ENCODE measurements around the gene RNF212B.
"Not testable (repeated sequence)": the region's sequence is repeated elsewhere in the genome, so short reads cannot be mapped to it uniquely, and the experiment has no call there.

The RNF212B gene

DNA sequence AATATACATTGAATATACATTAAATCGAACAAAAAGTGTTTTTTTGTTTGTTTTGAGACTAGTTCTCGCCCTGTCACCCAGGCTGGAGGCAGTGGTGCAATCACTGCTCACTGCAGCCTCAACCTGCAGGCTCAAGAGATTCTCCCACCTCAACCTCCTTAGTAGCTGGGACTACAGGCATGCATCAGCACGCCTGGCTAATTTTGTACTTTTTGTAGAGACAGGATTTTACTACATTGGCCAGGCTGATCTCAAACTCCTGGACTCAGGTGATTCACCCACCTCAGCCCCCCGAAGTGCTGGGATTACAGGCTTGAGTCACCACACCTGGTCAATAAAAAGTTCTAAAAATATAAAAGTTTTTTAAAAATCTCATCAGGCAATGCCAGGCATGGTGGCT is 10.2 kb upstream of the RNF212B start:
- Mint-ChIP-seq H3K27ac (no peak overlapping the region), H3K9me3 (peaks cover 3% of the 10 kb centered on the region), H3K4me1 (no peaks in the 10 kb centered on the region), H3K36me3 (no peaks in the 10 kb centered on the region), H3K4me3 (no peak overlapping the region)
- ATAC-seq: no peak
- no peak for DNase-seq (ENCODE audit: low spot score in 2 of 2)

DNA sequence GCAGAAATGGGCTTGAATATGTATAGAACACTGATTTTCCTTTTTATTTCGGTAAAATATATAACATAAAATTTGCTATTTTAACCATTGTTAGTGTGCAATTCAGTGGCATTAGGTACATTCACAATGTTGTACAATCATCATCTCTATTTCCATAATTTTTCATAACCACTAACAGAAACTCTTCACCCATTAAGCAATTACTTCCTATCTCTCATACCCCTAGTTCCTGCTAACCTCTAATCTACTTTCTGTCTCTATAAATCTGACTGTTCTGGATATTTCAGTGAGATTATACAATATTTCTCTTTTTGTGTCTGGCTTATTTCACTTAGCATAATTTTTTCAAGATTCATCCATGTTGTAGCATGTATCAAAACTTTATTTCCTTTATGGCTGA is 8.9 kb upstream of the RNF212B start:
- DNase-seq (ENCODE audit: low spot score in 2 of 2): no peak
- Mint-ChIP-seq H3K9me3 (peaks cover 3% of the 10 kb centered on the region), H3K27ac (no peak overlapping the region), H3K4me1 (no peaks in the 10 kb centered on the region), H3K36me3 (no peaks in the 10 kb centered on the region), H3K4me3 (no peak overlapping the region)
- no peak for ATAC-seq

DNA sequence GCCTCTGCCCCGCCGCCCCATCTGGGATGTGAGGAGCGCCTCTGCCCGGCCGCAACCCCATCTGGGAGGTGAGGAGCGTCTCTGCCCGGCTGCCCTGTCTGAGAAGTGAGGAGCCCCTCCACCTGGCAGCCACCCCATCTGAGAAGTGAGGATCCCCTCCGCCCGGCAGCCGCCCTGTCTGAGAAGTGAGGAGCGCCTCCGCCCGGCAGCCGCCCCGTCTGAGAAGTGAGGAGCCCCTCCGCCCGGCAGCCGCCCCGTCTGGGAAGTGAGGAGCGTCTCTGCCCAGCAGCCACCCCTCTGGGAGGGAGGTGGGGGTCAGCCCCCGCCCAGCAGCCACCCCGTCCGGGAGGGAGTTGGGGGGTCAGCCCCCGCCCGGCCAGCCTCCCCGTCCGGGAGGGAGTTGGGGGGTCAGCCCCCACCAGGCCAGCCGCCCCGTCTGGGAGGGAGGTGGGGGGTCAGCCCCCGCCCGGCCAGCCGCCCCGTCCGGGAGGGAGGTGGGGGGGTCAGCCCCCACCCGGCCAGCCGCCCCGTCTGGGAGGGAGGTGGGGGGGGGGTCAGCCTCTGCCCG is 5.4 kb upstream of the RNF212B start:
- not testable (repeated sequence) for H3K36me3 Mint-ChIP-seq; H3K9me3 Mint-ChIP-seq; ATAC-seq; H3K27ac Mint-ChIP-seq; H3K4me3 Mint-ChIP-seq; DNase-seq (ENCODE audit: low spot score in 2 of 2); H3K4me1 Mint-ChIP-seq

DNA sequence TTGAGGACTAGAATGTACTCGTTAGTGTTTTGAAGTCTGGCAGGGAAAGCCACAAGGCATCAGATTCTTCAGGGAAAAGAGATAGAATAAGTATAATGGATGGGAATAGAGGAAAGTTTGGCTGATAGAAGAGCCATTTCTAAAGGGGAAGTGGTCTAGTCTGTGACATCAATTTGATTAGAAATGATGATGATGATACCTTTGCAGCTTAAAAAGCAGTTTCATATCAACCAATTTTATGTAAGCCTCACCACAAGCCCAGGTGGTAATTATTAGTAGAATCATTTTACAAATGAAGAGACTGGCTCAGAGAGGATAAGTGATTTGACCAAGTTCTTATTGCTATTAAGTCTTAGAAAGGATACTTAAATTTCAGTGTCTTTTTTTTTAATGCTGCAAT is 2.9 kb downstream of the RNF212B start:
- ATAC-seq (no peak), DNase-seq (ENCODE audit: low spot score in 2 of 2) (no peak)
- H3K27ac Mint-ChIP-seq: no peak overlapping the region
- no peaks in the 10 kb centered on the region for H3K9me3 Mint-ChIP-seq
- no peaks in the 10 kb centered on the region for H3K36me3 Mint-ChIP-seq
- no peak overlapping the region for H3K4me3 Mint-ChIP-seq
- peaks cover 7% of the 10 kb centered on the region for H3K4me1 Mint-ChIP-seq

DNA sequence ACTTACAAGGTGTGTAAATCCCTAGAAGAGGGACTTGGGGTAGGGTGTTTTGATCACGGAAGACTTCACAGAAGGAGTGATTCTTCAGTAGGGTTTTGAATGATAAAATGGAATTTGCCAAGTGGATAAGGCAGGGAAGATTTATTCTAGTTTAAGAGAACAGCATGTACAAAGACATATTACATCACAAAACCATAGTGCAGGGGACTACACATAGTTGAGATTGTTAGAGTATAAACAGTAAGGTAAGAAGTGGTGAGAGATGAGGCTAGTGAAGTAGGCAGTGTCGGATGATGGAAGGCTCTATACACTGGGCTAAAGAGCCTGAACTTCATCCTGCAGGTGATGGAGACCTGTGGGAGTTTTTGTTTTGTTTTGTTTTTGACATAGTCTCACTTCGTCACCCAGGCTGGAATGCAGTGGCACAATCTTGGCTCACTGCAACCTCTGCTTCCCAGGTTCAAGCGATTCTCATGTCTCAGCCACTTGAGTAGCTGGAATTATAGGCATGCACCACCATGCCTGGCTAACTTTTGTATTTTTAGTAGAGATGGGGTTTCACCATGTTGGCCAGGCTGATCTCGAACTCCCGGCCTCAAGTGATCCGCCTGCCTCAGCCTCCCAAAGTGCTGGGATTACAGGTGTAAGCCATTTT is 3.5 kb downstream of the RNF212B start:
- ATAC-seq; DNase-seq (ENCODE audit: low spot score in 2 of 2): not testable (repeated sequence)

DNA sequence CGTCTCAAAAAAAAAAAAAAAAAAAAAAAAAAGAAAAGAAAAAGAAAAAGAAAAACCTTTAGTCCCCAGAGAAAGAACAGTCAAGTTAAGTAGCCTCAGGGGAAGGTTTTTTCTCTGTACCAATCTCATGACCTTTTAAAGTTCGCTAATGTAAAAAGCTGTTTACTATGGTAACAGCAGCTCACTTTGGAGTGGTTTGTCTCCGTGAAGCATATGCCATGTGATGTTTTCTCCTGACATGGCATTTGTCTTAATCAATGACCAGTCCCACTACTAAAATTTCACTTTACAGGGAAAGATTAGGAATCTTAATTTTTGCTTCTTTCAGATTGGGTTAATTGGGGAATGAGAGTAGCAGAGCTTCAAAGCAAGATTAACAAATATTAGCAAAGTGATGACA is 4.3 kb downstream of the RNF212B start:
- H3K4me1 Mint-ChIP-seq: peaks cover 7% of the 10 kb centered on the region
- ATAC-seq: no peak

More for the DNA sequence above, 3.5 kb downstream of the RNF212B start:
- not testable (repeated sequence) for H3K9me3 Mint-ChIP-seq, H3K4me3 Mint-ChIP-seq, H3K36me3 Mint-ChIP-seq, H3K27ac Mint-ChIP-seq, H3K4me1 Mint-ChIP-seq

DNA sequence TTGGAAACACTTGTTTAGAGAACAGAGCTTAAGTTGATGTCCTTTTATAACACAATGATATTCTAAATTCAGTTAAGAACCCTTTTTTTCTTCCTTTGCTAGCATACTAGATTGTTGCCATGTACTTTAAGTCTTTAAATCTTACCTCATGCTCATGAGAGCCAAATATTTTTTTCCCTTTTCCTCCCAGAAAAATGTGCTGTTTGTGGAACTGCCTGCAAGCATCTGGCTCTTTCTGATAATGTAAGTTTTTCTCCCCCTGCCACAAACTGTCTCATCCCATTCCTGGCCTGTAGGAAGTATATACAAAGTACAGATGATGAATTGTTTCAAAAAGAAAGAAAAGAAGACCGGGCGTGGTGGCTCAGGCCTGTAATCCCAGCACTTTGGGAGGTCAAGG is 5.3 kb downstream of the RNF212B start:
- Mint-ChIP-seq H3K36me3 (no peaks in the 10 kb centered on the region), H3K9me3 (no peaks in the 10 kb centered on the region), H3K4me3 (no peak overlapping the region), H3K27ac (no peak overlapping the region), H3K4me1 (no peaks in the 10 kb centered on the region)
- no peak for ATAC-seq
- no peak for DNase-seq (ENCODE audit: low spot score in 2 of 2)

More for the DNA sequence above, 4.3 kb downstream of the RNF212B start:
- Mint-ChIP-seq H3K9me3 (no peaks in the 10 kb centered on the region), H3K4me3 (no peak overlapping the region), H3K36me3 (no peaks in the 10 kb centered on the region), H3K27ac (no peak overlapping the region)
- DNase-seq (ENCODE audit: low spot score in 2 of 2): no peak

DNA sequence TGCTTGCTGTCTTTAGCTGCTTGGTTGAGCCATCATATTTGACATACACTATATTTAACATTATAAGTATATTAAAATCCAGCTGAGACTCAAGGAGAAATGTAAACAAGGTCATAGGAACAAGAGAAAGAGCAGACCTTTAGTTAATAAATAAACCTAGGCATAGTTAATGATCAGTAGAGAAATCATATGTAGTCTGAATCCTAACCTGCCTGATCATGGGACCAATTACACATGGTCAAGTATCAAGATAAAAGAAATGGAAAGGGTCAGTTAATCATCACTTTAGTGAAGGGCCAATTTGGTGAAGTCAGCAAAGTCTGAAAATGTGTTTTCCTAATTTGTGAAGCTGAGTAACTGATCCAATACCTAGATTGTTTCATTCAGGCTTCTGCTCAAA is 7.5 kb downstream of the RNF212B start:
- no peak overlapping the region for H3K27ac Mint-ChIP-seq
- ATAC-seq (no peak), DNase-seq (ENCODE audit: low spot score in 2 of 2) (no peak)
- no peaks in the 10 kb centered on the region for H3K36me3 Mint-ChIP-seq
- H3K4me1 Mint-ChIP-seq: no peaks in the 10 kb centered on the region
- no peaks in the 10 kb centered on the region for H3K9me3 Mint-ChIP-seq
- H3K4me3 Mint-ChIP-seq: no peak overlapping the region

DNA sequence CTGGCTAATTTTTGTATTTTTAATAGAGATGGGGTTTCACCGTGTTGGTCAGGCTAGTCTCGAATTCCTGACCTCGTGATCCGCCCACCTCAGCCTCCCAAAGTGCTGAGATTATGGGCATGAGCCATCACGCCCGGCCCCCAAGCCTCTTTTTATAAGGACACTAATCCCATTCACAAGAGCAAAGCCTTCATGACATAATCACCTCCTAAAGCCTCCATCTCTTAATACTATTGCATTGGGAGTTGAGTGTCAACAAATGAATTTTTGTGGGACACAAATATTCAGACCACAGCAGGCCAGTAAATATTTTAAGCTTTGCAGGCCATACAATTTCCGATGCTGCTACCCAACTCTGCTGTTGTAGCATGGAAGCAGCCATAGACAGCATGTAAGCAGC is 10.9 kb downstream of the RNF212B start:
- Mint-ChIP-seq H3K4me3 (no peak overlapping the region), H3K4me1 (no peaks in the 10 kb centered on the region), H3K36me3 (no peaks in the 10 kb centered on the region), H3K9me3 (no peaks in the 10 kb centered on the region), H3K27ac (no peak overlapping the region)
- no peak for ATAC-seq
- no peak for DNase-seq (ENCODE audit: low spot score in 2 of 2)

DNA sequence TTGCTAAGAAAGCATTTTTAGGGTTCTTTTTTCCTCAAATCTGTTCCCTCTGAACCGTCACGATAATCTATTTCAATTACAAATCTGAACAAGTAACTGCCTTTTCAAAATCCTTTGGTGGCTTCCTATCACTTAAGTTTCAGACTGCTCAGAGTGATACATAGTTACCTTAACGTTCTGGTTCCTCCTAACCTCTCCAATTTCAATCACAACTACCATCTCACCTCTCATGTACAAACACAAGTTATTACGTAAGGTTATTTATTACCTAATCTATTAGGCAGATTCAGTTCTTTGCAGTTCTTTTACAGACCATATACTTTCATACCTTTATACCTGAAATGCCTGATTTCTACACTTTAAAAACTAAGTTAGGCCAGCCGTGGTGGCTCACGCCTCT is 12.1 kb downstream of the RNF212B start:
- ATAC-seq (no peak), DNase-seq (ENCODE audit: low spot score in 2 of 2) (no peak)
- Mint-ChIP-seq H3K36me3 (no peaks in the 10 kb centered on the region), H3K4me1 (no peaks in the 10 kb centered on the region), H3K27ac (no peak overlapping the region), H3K9me3 (no peaks in the 10 kb centered on the region), H3K4me3 (no peak overlapping the region)

DNA sequence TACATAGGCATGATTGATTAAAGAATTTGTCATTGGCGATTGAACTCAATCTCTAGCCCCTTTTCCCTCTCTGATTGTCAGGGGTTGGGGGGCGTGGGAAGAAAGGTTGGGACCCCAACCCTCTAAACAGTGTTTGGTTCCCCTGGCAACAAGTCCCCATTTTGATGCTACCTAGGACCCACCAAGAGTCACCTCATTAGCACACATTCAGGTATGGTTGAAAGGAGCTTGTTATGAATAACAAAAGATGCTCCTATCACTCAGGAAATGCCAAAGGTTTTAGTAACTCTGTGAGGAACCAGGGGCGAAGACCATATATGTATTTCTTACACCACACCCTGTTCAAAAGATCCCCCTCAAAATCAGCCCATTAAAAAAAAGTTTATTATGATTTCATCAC is 14.3 kb downstream of the RNF212B start:
- no peaks in the 10 kb centered on the region for H3K36me3 Mint-ChIP-seq
- H3K9me3 Mint-ChIP-seq: no peaks in the 10 kb centered on the region
- H3K4me3 Mint-ChIP-seq: no peak overlapping the region
- DNase-seq (ENCODE audit: low spot score in 2 of 2) (no peak), ATAC-seq (no peak)
- no peak overlapping the region for H3K27ac Mint-ChIP-seq
- no peaks in the 10 kb centered on the region for H3K4me1 Mint-ChIP-seq

DNA sequence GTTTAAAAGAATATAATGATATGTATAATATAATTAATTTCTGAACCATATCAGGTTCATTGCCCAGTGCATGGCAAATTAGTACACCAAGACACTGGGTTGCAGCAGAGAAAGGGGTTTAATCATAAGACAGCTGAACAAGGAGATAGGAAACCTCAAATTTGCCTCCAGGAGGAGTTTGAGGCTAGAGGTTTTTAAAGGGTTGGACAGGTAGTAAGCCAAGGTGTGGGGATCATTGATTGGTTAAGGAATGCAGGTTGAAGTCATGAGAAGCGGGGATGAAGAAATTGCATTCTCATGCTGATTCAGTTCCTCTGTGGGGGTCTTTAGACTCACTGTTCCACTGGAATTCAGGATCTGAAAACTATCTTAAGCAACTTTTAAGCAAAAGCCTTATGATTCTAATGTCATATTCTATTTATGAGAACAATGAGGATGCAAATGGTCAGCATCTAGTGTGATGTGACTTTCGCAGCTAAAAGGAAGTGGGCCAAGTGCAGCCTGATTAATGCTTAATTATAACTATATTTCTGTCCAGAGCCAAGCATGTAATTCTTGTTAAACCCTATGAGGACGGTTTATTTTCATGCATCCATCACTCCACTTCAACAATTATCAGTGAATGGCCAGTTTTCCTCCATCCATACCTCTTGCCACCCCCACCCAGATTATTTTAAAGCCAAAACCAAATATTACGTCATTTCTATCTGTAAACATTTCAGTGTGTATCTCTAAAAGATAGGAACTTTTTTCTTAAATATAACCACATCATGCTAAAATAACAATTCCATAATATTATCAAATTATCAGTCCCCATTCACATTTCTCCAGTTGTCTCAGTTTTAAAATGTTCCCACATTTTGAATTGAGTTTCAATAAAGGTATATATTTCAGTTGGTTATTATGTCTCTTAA is 14.9 kb downstream of the RNF212B start:
- no peak overlapping the region for H3K27ac Mint-ChIP-seq
- H3K9me3 Mint-ChIP-seq: no peaks in the 10 kb centered on the region
- DNase-seq (ENCODE audit: low spot score in 2 of 2) (no peak), ATAC-seq (no peak)
- H3K4me3 Mint-ChIP-seq: no peak overlapping the region
- H3K36me3 Mint-ChIP-seq: no peaks in the 10 kb centered on the region
- H3K4me1 Mint-ChIP-seq: no peaks in the 10 kb centered on the region

DNA sequence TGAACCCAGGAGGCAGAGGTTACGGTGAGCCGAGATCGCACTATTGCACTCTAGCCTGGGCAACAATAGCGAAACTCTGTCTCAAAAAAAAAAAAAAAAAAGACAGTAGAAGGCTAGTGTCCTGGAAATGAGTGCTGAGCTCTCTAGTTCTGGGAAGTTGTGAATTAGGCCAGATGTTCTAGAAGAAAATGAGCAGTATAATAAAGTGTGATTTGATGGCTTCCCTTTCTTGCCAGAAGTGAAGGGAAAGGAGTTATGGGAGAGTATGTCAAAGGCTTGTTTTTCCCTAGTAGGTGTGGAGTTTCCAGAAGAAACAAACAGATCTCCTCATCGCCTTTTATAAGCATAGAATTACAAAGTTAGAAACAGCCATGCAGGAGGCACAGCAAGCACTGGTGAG is 20.5 kb downstream of the RNF212B start:
- Mint-ChIP-seq H3K36me3 (no peaks in the 10 kb centered on the region), H3K4me1 (no peaks in the 10 kb centered on the region), H3K27ac (no peak overlapping the region), H3K4me3 (no peak overlapping the region), H3K9me3 (no peaks in the 10 kb centered on the region)
- ATAC-seq (no peak), DNase-seq (ENCODE audit: low spot score in 2 of 2) (no peak)

DNA sequence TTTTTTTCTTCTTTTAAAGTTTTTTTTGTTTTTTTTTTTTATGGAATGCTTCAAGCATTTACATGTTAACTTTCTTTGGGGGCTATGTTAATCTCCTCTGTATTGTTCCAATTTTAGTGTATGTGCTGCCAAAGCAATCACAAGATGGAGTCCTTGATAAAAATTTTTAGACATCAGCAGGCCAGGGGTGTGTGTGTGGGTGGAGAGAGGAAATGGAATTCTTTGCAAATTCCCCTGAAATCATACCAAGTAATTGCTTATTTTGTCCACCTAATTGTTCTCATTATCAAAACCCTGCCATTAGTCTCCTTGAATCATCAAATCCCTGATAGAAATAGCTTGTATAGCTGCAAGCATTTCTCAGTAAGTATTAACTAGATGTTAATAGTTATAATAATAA is 21.7 kb downstream of the RNF212B start:
- Mint-ChIP-seq H3K9me3 (no peaks in the 10 kb centered on the region), H3K27ac (no peak overlapping the region), H3K36me3 (no peaks in the 10 kb centered on the region), H3K4me3 (no peak overlapping the region), H3K4me1 (no peaks in the 10 kb centered on the region)
- ATAC-seq: no peak
- DNase-seq (ENCODE audit: low spot score in 2 of 2): no peak

DNA sequence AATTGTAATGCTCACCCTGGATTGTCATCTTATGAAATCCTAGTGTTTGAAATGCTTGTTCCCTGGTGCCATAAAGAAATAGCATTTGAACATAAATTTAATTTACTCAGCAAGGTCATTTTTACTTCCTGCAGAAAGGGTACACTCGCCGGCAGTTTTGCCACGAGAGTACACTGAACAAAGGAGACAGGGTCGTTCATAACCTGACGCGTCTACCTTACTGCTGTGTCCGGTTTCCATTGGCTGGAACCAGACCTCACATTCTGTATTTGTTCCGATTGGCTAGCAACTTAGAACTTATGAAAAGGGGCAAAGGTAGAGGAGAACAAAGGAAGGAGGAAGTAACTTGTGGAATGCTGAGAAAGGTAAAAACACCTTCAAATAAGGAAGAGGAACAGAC is 23.1 kb downstream of the RNF212B start:
- H3K9me3 Mint-ChIP-seq; ATAC-seq; H3K27ac Mint-ChIP-seq; H3K4me1 Mint-ChIP-seq; DNase-seq (ENCODE audit: low spot score in 2 of 2); H3K4me3 Mint-ChIP-seq; H3K36me3 Mint-ChIP-seq: not testable (repeated sequence)

DNA sequence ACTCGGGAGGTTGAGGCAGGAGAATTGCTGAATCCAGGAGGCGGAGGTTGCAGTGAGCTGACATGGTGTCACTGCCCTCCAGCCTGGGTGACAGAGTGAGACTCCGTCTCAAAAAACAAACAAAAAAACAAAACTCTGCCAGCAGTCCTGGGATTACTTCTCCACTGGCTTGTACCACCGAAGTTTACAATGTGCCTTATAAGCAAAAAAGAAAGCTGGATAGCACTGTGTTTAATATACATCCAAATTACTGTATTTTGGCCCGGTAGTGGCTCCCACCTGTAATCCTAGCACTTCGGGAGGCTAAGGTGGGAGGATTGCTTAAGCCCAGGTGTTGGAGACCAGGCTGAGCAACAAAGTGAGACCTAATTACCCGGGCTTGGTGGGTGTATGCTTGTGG is 31.5 kb downstream of the RNF212B start:
- H3K36me3 Mint-ChIP-seq: no peaks in the 10 kb centered on the region
- no peak overlapping the region for H3K27ac Mint-ChIP-seq

More for the DNA sequence above, 31.5 kb downstream of the RNF212B start:
- no peaks in the 10 kb centered on the region for H3K9me3 Mint-ChIP-seq
- no peaks in the 10 kb centered on the region for H3K4me1 Mint-ChIP-seq
- H3K4me3 Mint-ChIP-seq: no peak overlapping the region
- DNase-seq (ENCODE audit: low spot score in 2 of 2): no peak
- no peak for ATAC-seq

Data from stimulated activated effector memory CD8-positive, alpha-beta T cell treated with anti-CD3 and anti-CD28 coated beads, Interleukin-12 subunit alpha, Interleukin-12 subunit beta, amount 100 ng/mL, for 72 hours (primary cell).